Fibroblast of the aortic adventitia (primary cell): ENCODE results near the gene SLX4IP. TPM values are rescaled to one million over a fixed set of nuclear protein-coding genes. Genes with fewer than 3 reads are reported as not detected.
A peak's percentile ranks its signal among the peaks of the same experiment; 100 is the strongest.

Source experiments
- DNase-seq: peaks from one replicate; pipeline ENCODE4 v3.0.0-alpha.2; 2010; ENCODE audit warnings: low read depth
- H3K4me3 ChIP-seq: 2 replicates; pipeline ENCODE4 v1.5.1; 2011; ENCODE audit warnings: low read depth, mild to moderate bottlenecking, control low read depth, low read length, moderate library complexity
- total RNA-seq: library from RNA; depleted of rRNA; stranded (reverse); fragments of >200 nt; gene quantifications from 2 replicates; pipeline ENCODE4 v1.2.3, GENCODE V29; 2012; ENCODE audit warnings: low replicate concordance
- TF ChIP-seq, protein P1 (sequence below): IDR thresholded peaks from 2 replicates; pipeline ENCODE4 v1.5.1; 2011; ENCODE audit warnings: mild to moderate bottlenecking, low read length, control low read depth, inconsistent platforms; ENCODE audit not compliant: insufficient read depth

The SLX4IP gene
- total RNA-seq, 1 donor, result 7.0 TPM

DNA sequence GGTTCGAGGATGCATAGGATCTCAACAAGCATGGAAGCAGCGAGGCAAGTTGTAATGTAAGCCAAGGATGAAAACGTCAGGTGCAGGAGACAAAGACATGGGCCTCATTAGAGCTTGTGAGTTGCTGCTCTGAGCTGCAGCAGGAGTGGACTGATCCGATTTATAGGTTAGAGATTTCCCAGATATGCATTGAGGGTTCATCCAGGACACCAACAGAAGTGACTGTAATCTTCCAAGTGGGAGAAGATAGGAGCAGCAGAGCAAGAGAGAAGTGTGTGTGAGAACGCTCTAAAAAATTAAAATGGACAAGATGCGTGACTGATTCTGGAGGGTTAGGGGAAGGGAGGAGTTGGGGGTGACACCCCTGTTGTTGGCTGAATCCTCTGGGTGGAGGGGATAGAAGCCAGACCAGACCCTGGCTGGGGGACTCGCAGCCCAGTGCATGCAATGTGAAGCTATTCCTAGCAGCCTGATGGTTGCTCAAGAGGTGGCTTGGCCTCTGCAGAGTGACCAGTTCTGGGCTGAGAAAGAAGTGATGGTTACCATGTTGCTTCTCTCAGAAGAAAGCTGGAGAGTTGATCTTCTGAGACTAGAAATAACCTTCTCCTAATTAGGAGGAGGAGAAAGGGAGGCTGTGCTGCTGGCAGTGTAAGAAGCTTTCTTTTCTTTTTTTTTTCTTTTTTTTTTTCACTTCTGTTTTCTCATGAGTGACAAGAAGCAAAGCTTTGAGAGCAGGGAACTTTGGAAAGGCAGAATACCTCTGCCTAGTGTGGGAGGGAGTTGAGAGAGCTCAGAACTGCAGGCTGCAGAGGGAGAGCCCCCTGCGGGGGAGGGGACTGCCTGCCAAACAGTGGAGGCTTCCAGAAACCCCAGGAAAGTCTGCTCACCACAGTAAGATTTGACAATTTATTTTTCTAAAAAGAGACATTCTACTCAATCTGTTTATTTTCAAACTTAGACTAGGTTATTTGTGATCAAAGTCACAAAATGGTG, 116.9 kb downstream of the SLX4IP start:
- DNase-seq, result no peak
- TF ChIP-seq, protein P1, sequence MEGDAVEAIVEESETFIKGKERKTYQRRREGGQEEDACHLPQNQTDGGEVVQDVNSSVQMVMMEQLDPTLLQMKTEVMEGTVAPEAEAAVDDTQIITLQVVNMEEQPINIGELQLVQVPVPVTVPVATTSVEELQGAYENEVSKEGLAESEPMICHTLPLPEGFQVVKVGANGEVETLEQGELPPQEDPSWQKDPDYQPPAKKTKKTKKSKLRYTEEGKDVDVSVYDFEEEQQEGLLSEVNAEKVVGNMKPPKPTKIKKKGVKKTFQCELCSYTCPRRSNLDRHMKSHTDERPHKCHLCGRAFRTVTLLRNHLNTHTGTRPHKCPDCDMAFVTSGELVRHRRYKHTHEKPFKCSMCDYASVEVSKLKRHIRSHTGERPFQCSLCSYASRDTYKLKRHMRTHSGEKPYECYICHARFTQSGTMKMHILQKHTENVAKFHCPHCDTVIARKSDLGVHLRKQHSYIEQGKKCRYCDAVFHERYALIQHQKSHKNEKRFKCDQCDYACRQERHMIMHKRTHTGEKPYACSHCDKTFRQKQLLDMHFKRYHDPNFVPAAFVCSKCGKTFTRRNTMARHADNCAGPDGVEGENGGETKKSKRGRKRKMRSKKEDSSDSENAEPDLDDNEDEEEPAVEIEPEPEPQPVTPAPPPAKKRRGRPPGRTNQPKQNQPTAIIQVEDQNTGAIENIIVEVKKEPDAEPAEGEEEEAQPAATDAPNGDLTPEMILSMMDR, result no peak

DNA sequence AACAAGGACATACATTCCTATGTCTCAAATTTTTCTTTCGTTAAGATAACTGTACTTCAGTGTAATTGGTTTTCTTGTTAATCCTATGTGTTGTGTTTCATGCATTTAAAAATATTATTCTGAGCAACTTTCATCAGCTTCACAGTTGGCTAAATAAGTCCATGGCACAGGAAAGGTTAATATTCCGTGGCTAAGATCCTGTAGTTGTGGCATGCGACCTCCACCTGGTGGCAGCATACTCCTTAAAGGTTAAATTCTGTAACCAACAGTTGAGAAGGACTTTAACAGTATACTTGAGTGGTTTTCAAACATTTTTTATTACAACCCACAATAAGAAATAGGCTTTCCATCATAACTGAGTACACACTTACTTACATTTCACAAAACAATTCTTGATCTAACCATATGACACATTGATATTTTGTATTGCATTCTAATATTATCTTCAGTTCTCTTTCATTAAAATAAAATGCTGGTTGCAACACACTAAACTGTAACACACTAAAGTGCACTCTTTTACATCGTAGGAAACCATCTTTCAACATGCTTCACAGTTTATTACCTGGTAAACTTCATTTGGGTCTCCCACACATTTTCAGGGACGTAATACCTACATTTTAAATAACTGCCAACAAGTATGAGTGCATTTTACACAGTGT, 118.3 kb downstream of the SLX4IP start:
- peak; percentile 88 for DNase-seq
- H3K4me3 ChIP-seq, result no peak overlapping the region
- TF ChIP-seq, protein P1, result peak; percentile 81

More for the DNA sequence above, 116.9 kb downstream of the SLX4IP start:
- no peak overlapping the region for H3K4me3 ChIP-seq

DNA sequence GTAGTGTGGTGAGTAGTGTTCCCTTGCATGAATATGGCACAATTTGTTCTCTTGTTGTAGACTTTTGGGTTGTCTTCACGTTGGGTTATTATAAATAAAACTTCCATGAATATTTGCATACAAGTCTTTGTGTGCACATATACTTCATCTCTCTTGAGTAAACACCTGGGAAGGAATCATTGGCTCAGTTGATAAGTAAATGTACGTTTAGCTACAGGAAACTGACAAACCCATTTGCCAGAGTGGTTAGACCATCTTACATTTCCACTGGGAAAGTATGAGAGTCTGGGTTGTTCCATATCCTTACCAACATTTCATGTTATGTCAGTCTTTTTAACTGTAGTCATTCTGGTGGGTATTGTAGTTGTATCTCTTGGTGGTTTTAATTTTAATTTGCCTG, 119.2 kb downstream of the SLX4IP start:
- no peak overlapping the region for H3K4me3 ChIP-seq
- no peak for DNase-seq
- TF ChIP-seq, protein P1, result no peak

DNA sequence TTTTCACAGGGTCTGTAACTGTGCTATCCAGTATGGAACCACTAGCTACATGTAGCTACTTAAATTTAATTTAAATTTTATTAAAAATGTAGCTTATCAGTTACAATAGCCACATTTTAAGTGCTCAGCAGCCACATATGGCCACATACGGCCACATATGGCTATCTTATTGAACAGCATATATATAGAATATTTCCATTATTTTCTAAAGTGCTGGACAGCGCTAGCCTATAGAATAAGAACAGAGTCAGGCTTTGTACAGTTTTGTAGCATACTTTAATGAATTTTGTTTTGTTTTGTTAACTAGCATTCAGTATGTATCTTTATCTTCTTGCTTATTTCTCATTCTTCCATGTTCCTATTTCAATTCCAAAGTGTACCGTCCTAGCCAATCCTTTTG, 120.3 kb downstream of the SLX4IP start:
- TF ChIP-seq, protein P1, result no peak
- H3K4me3 ChIP-seq, result no peak overlapping the region
- DNase-seq, result no peak

DNA sequence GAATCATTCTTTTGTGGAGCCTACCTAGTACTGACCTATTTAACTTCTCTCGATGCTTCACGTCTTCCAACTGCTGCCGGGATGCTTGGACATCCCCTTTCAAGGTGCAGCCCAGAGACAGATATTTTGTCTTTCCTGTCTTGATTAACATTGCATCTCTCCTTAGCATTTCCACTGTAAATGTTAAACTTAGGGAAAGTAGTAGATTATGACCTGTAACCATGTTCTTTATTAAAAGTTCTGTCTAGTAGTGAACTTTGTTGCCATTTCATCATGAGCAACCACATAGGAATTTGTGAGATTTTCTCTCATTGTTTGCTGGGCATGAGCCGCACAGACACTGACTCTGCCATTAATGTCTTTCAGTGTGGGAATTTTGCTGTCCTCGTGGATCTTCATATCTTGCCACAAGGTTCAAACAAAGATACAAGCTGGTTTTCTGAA, 120.8 kb downstream of the SLX4IP start:
- peak; percentile 75 for DNase-seq
- TF ChIP-seq, protein P1, result no peak
- no peak overlapping the region for H3K4me3 ChIP-seq

DNA sequence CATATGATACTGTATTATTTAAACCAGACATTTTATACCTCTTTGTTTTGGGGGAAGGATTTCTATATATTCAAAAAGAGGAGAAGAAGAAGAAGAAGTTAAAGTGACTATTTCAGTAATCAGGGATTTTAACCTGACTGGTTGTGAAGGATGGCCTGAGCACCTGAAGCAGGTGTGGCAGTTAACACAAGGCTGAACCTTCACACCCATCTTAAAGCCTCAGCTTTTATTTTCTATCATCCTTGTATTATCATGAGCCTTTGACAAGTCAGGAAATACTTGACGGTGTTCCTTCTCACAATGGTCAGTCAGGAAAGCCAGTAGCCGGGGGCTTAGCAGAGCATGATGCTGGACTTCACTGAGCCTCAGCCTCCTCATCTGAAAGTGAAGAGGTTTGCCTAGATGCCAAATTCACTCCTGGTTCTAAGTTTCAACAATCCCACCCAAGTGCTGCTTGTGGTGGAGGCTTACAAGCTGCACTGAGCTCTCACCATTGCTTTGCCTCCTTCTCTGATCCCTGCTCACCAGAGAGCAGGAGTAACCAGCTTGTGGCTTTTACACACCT, 121.5 kb downstream of the SLX4IP start:
- no peak for DNase-seq
- TF ChIP-seq, protein P1, result no peak
- H3K4me3 ChIP-seq, result no peak overlapping the region
